Testis (tissue), 2 donors: ENCODE results near the gene THSD4.

Experiments used
- CTCF ChIP-seq, 3 experiments: fragments of 450-650 bp in 2 of 3; fragments of 200-600 bp in 1 of 3; sonication (generic) in 1 of 3; IDR thresholded peaks; one replicate each; pipeline ENCODE4 v1.5.1; 2016 to 2019; ENCODE audit warnings: antibody characterized with exemption in 3 of 3, mild to moderate bottlenecking in 2 of 3, moderate library complexity in 1 of 3
- POLR2A ChIP-seq: fragments of 450-650 bp; IDR thresholded peaks from one replicate; pipeline ENCODE4 v1.6.1; 2017; ENCODE audit warnings: antibody characterized with exemption, mild to moderate bottlenecking, moderate library complexity

- TF ChIP-seq POLR2A (no peak), CTCF (IDR thresholded peaks at IDR 0.05) (no peak)
Measured at GRCh38 chr15:71808311-71809020, 693.2 kb downstream of the THSD4 start.
